ENCODE results near the gene TMEM175.

TMEM175 gene, protein sequence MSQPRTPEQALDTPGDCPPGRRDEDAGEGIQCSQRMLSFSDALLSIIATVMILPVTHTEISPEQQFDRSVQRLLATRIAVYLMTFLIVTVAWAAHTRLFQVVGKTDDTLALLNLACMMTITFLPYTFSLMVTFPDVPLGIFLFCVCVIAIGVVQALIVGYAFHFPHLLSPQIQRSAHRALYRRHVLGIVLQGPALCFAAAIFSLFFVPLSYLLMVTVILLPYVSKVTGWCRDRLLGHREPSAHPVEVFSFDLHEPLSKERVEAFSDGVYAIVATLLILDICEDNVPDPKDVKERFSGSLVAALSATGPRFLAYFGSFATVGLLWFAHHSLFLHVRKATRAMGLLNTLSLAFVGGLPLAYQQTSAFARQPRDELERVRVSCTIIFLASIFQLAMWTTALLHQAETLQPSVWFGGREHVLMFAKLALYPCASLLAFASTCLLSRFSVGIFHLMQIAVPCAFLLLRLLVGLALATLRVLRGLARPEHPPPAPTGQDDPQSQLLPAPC
- total RNA-seq, result 9.6 to 36.0 (median 22.6) reads per million in 9 experiments

GRCh38 chr4:931960-932712, at the start of gene TMEM175, which contains the start of gene GAK:
TSS of gene TMEM175 (plus strand) at chr4:932460. CDS start at chr4:947740, 15,280 bp downstream.
TSS of gene GAK (minus strand) at chr4:932316. CDS start at chr4:932187, 129 bp downstream.
- Mint-ChIP-seq H3K4me1 (ENCODE audit: low read depth in 2 of 2) (peaks cover 33 to 41% of the 10 kb centered on the region in 2 donors), H3K27ac (peak within 1 kb of the TSS; percentile 95 to 97), H3K9me3 (no peaks in the 10 kb centered on the region), H3K4me3 (peak within 1 kb of the TSS; percentile 94 to 96), H3K36me3 (ENCODE audit: insufficient read depth) (peaks cover 29% of the 10 kb centered on the region), H3K27me3 (no peaks in the 10 kb centered on the region)
- ATAC-seq (replicated peaks) (peak; percentile 87), DNase-seq (peak; percentile 94 to 98 (median 95))

DNA sequence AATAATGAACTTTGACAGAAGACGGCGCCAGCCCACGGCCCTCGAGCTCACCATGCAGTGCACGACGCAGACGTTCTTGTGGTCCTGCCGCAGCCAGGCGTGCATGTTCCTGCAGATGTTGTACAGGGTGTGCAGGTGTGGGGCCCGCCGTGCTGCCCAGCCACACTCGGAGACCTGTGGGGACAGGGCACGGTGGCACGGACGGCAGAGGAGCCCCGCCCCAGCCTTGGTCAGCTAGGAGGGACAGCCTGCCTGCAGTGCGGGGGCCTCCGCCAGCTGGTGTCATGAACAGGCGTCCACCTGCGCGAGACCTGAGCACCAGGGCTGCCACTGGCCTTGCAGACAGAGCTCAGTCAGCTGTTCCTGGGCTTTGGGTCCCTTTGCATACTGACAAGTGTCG, 49.6 kb upstream of the TMEM175 start:
- Mint-ChIP-seq H3K4me1 (ENCODE audit: low read depth in 2 of 2) (peaks cover 26% of the 10 kb centered on the region in 2 donors), H3K27ac (no peak overlapping the region), H3K36me3 (ENCODE audit: insufficient read depth) (peaks cover 62% of the 10 kb centered on the region), H3K4me3 (no peak overlapping the region), H3K27me3 (no peaks in the 10 kb centered on the region), H3K9me3 (peaks cover 0 to 2% of the 10 kb centered on the region in 2 donors)
- DNase-seq, result no peak
- no peak for ATAC-seq (replicated peaks)

- peaks cover 19 to 22% of the 10 kb centered on the region in 2 donors for H3K4me1 Mint-ChIP-seq (ENCODE audit: low read depth in 2 of 2)
- DNase-seq (no peak), ATAC-seq (replicated peaks) (no peak)
- peaks cover 0 to 5% of the 10 kb centered on the region in 2 donors for H3K9me3 Mint-ChIP-seq
- no peaks in the 10 kb centered on the region for H3K27me3 Mint-ChIP-seq
- H3K36me3 Mint-ChIP-seq (ENCODE audit: insufficient read depth), result peaks cover 66% of the 10 kb centered on the region
- H3K4me3 Mint-ChIP-seq, result no peak overlapping the region
- H3K27ac Mint-ChIP-seq, result peak overlapping the region in 1 of 2 donors; percentile 26
These were observed 48.7 kb upstream of the TMEM175 start for GRCh38 chr4:883377-884095.

DNA sequence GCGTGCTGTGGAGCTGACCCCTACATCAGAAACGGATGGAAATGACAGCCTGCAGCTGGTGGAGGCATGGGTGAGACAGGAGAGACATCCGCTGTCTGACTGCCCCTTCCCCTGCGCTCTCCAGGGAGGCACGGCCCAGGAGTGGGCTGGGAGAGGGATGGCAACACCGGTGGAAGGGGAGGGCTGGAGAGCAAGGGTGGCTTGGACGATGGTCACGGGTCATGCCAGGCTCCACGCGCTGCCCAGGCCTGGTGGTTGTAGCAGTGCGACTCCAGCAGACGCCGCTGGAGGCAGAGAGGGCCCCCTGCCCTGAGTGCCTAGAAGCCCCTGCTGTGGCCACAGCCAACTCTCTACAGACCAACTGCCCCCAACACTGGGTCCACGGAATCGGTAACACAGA, 48.0 kb upstream of the TMEM175 start:
- no peak for ATAC-seq (replicated peaks)
- Mint-ChIP-seq H3K9me3 (peaks cover 0 to 5% of the 10 kb centered on the region in 2 donors), H3K4me3 (no peak overlapping the region), H3K36me3 (ENCODE audit: insufficient read depth) (peaks cover 66% of the 10 kb centered on the region), H3K27ac (peak overlapping the region in 1 of 2 donors; percentile 57), H3K4me1 (ENCODE audit: low read depth in 2 of 2) (peaks cover 13 to 15% of the 10 kb centered on the region in 2 donors), H3K27me3 (no peaks in the 10 kb centered on the region)
- DNase-seq, result no peak

DNA sequence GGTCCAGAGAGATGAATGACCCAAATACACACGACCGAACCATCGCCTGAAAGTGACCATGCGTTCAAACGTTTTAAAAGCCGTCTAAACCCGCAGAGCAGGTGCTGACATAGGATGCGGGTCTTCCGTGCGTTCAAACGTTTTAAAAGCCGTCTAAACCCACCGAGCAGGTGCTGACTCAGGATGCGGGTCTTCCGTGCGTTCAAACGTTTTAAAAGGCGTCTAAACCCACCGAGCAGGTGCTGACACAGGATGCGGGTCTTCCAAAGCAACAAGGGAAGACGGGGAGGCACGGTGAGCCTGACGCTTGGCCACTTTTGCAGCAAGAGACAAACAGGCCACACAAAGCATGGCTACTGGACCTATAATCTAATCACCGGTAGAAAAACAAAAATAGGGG, 47.4 kb upstream of the TMEM175 start:
- H3K9me3 Mint-ChIP-seq, result peaks cover 0 to 5% of the 10 kb centered on the region in 2 donors
- H3K36me3 Mint-ChIP-seq (ENCODE audit: insufficient read depth), result peaks cover 66% of the 10 kb centered on the region
- H3K4me1 Mint-ChIP-seq (ENCODE audit: low read depth in 2 of 2), result peaks cover 7 to 9% of the 10 kb centered on the region in 2 donors
- H3K4me3 Mint-ChIP-seq, result no peak overlapping the region
- no peaks in the 10 kb centered on the region for H3K27me3 Mint-ChIP-seq
- DNase-seq, result no peak
- peak overlapping the region in 1 of 2 donors; percentile 57 for H3K27ac Mint-ChIP-seq
- ATAC-seq (replicated peaks), result no peak

DNA sequence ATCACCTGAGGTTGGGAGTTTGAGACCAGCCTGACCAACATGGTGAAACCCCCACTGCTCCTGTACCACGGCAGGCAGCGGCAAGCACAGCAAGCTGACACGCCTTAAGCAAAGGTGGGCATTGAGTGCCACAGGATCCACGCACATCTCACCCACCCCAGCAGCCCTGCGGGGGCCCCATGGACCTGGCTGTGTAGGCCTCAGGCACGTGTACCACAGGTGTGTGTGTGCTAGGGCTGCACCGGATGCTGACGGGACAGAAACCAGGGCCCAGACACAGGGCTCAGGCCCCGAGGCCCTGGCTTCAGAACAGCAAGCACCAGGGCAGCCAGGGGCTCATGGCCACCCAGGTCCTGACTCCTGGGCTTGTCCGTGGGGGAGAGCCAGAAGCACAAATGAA, 46.9 kb upstream of the TMEM175 start:
- Mint-ChIP-seq H3K36me3 (ENCODE audit: insufficient read depth) (peaks cover 70% of the 10 kb centered on the region), H3K4me3 (no peak overlapping the region), H3K9me3 (peaks cover 0 to 5% of the 10 kb centered on the region in 2 donors), H3K27ac (no peak overlapping the region), H3K27me3 (no peaks in the 10 kb centered on the region), H3K4me1 (ENCODE audit: low read depth in 2 of 2) (peaks cover 2 to 4% of the 10 kb centered on the region in 2 donors)
- DNase-seq, result no peak
- ATAC-seq (replicated peaks), result no peak

GRCh38 chr4:886244-886643, 46.0 kb upstream of the TMEM175 start:
- Mint-ChIP-seq H3K36me3 (ENCODE audit: insufficient read depth) (peaks cover 68% of the 10 kb centered on the region), H3K4me1 (ENCODE audit: low read depth in 2 of 2) (peaks cover 0 to 2% of the 10 kb centered on the region in 2 donors), H3K27ac (no peak overlapping the region), H3K4me3 (no peak overlapping the region), H3K9me3 (peaks cover 0 to 5% of the 10 kb centered on the region in 2 donors), H3K27me3 (no peaks in the 10 kb centered on the region)
- no peak for ATAC-seq (replicated peaks)
- no peak for DNase-seq

DNA sequence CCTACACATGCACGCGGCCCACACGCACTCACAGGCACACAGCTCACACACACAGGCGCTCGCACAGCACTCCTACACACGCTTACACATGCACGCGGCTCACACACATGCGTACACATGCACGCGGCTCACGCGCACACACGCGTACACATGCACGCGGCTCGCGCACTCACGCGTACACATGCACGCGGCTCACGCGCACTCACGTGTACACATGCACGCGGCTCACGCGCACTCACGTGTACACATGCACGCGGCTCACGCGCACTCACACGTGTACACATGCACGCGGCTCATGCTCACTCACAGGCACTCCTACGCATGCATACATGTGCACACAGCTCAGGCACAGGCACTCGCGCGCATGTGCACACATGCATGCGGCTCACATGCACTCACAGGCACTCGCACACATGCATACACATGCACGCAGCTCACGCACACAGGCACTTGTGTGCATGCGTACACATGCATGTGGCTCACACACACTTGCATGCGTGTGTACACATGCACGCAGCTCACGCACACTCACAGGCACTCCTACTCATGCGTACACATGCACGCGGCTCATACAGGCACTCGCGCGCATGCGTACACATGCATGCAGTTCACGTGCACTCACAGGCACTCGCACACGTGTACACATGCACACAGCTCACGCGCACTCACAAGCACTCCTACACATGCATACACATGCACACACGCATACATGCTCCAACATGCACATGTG, 45.1 kb upstream of the TMEM175 start:
- H3K36me3 Mint-ChIP-seq (ENCODE audit: insufficient read depth), result peaks cover 69% of the 10 kb centered on the region
- H3K27ac Mint-ChIP-seq, result peak overlapping the region in 1 of 2 donors; percentile 46

GRCh38 chr4:888029-888428, 44.2 kb upstream of the TMEM175 start:
- no peak for DNase-seq
- Mint-ChIP-seq H3K4me1 (ENCODE audit: low read depth in 2 of 2) (peaks cover 0 to 2% of the 10 kb centered on the region in 2 donors), H3K4me3 (no peak overlapping the region), H3K36me3 (ENCODE audit: insufficient read depth) (peaks cover 74% of the 10 kb centered on the region), H3K27ac (no peak overlapping the region), H3K9me3 (peaks cover 0 to 5% of the 10 kb centered on the region in 2 donors), H3K27me3 (no peaks in the 10 kb centered on the region)
- no peak for ATAC-seq (replicated peaks)

More for the DNA sequence above, 45.1 kb upstream of the TMEM175 start:
- Mint-ChIP-seq H3K4me3 (no peak overlapping the region), H3K27me3 (no peaks in the 10 kb centered on the region), H3K9me3 (peaks cover 0 to 5% of the 10 kb centered on the region in 2 donors), H3K4me1 (ENCODE audit: low read depth in 2 of 2) (peaks cover 0 to 2% of the 10 kb centered on the region in 2 donors)
- ATAC-seq (replicated peaks) (no peak), DNase-seq (no peak)

DNA sequence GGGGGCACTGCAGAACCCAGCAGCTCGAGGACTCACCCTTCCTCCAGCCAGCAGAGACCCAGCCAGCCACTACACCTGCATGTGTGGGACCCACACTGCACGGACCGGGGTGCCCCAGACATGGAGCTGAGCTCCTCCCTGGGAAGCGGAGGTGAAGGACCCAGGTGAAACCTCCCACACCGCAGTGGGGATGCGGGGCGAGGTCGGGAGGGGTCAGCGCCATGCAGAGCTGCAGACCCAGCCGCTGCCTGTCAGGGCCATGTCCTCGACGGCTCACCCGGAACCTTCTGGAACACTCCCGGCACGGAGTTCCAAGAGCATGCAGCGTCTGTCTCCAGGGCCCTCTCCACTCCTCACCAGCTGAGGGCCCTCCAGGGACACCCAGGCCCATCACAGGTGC, 42.7 kb upstream of the TMEM175 start:
- H3K36me3 Mint-ChIP-seq (ENCODE audit: insufficient read depth), result peaks cover 67% of the 10 kb centered on the region
- no peaks in the 10 kb centered on the region for H3K4me1 Mint-ChIP-seq (ENCODE audit: low read depth in 2 of 2)
- no peaks in the 10 kb centered on the region for H3K27me3 Mint-ChIP-seq
- ATAC-seq (replicated peaks), result no peak
- no peak for DNase-seq
- H3K27ac Mint-ChIP-seq, result peak overlapping the region in 1 of 2 donors; percentile 20
- peaks cover 0 to 5% of the 10 kb centered on the region in 2 donors for H3K9me3 Mint-ChIP-seq
- no peak overlapping the region for H3K4me3 Mint-ChIP-seq

- Mint-ChIP-seq H3K9me3 (peaks cover 0 to 5% of the 10 kb centered on the region in 2 donors), H3K27ac (peak overlapping the region in 1 of 2 donors; percentile 88), H3K4me3 (no peak overlapping the region), H3K36me3 (ENCODE audit: insufficient read depth) (peaks cover 65% of the 10 kb centered on the region), H3K4me1 (ENCODE audit: low read depth in 2 of 2) (no peaks in the 10 kb centered on the region), H3K27me3 (no peaks in the 10 kb centered on the region)
- ATAC-seq (replicated peaks) (no peak), DNase-seq (no peak)
These were observed 42.1 kb upstream of the TMEM175 start for GRCh38 chr4:890036-890695.

GRCh38 chr4:891747-892146, 40.5 kb upstream of the TMEM175 start:
- peak overlapping the region in 1 of 2 donors; percentile 88 for H3K27ac Mint-ChIP-seq

More at GRCh38 chr4:891747-892146, 40.5 kb upstream of the TMEM175 start:
- no peak for ATAC-seq (replicated peaks)
- H3K27me3 Mint-ChIP-seq, result no peaks in the 10 kb centered on the region
- peaks cover 73% of the 10 kb centered on the region for H3K36me3 Mint-ChIP-seq (ENCODE audit: insufficient read depth)
- H3K4me3 Mint-ChIP-seq, result peak overlapping the region in 1 of 2 donors; percentile 12
- H3K4me1 Mint-ChIP-seq (ENCODE audit: low read depth in 2 of 2), result no peaks in the 10 kb centered on the region
- H3K9me3 Mint-ChIP-seq, result peaks cover 0 to 5% of the 10 kb centered on the region in 2 donors
- no peak for DNase-seq
